PC-9 (cell line): ENCODE measurements around the gene SAMM50. TPM values are rescaled to one million over a fixed set of nuclear protein-coding genes. Genes with fewer than 3 reads are reported as not detected.
A peak's percentile ranks its signal among the peaks of the same experiment; 100 is the strongest.

Experiments
- BruUV-seq: library from RNA; stranded (reverse); fragments of 400-500 nt; replicated peaks from 2 replicates; lab custom pipeline; 2021; lab: Mats Ljungman, UMichigan
- CTCF ChIA-PET: fragments of 300-600 bp; sonication (Branson Sonifier 250); formaldehyde crosslinking; loops from one replicate; lab custom pipeline; 2022; ENCODE audit warnings: antibody characterized with exemption; lab: Charles Lee
- POLR2A ChIA-PET: fragments of 300-600 bp; sonication (Branson Sonifier 250); formaldehyde crosslinking; loops from one replicate; lab custom pipeline; 2022; ENCODE audit warnings: antibody characterized with exemption; ENCODE audit not compliant: unreplicated experiment; lab: Charles Lee
- DNase-seq, 2 experiments: peaks; one replicate each; pipeline versions ENCODE4 v3.0.0 to v3.0.0-alpha.2; 2015 to 2022; ENCODE audit warnings: mixed read lengths in 1 of 2
- H2AFZ ChIP-seq: fragments of 200-600 bp; sonication (generic); 2 replicates; pipeline ENCODE4 v1.8.1; 2017; ENCODE audit warnings: antibody characterized with exemption
- H3F3A ChIP-seq: fragments of 200-600 bp; sonication (generic); 2 replicates; pipeline ENCODE4 v1.8.1; 2017; ENCODE audit warnings: antibody characterized with exemption, mild to moderate bottlenecking, low read depth; ENCODE audit not compliant: insufficient read depth
- H3K27ac ChIP-seq: fragments of 200-600 bp; sonication (generic); 2 replicates; pipeline ENCODE4 v1.6.1; 2016; ENCODE audit warnings: mixed run types
- H3K27me3 ChIP-seq: fragments of 200-600 bp; sonication (generic); 2 replicates; pipeline ENCODE4 v1.6.1; 2016; ENCODE audit warnings: low read depth, mixed run types; ENCODE audit not compliant: insufficient read depth
- H3K36me3 ChIP-seq: fragments of 200-600 bp; sonication (generic); 2 replicates; pipeline ENCODE4 v1.6.1; 2016; ENCODE audit warnings: low read depth, mixed run types
- H3K4me1 ChIP-seq: fragments of 200-600 bp; sonication (generic); replicated peaks from 2 replicates; pipeline ENCODE4 v1.6.1; 2016; ENCODE audit warnings: mixed run types; ENCODE audit not compliant: insufficient read depth
- H3K4me2 ChIP-seq: fragments of 200-600 bp; sonication (generic); 2 replicates; pipeline ENCODE4 v1.6.1; 2017; ENCODE audit warnings: mixed run types
- H3K4me3 ChIP-seq: fragments of 200-600 bp; sonication (generic); 2 replicates; pipeline ENCODE4 v1.6.1; 2016; ENCODE audit warnings: mixed run types
- H3K79me2 ChIP-seq: fragments of 200-600 bp; sonication (generic); 2 replicates; pipeline ENCODE4 v1.6.1; 2017; ENCODE audit warnings: low read depth, mixed run types
- H3K9me2 ChIP-seq: fragments of 200-600 bp; sonication (generic); 2 replicates; pipeline ENCODE4 v1.8.1; 2017; ENCODE audit warnings: mild to moderate bottlenecking; ENCODE audit not compliant: insufficient read depth
- H3K9me3 ChIP-seq: fragments of 200-600 bp; sonication (generic); 2 replicates; pipeline ENCODE4 v1.8.1; 2016; ENCODE audit warnings: low read depth; ENCODE audit not compliant: insufficient read depth
- H4K20me1 ChIP-seq: fragments of 200-600 bp; sonication (generic); 2 replicates; pipeline ENCODE4 v1.8.1; 2017; ENCODE audit not compliant: insufficient read depth
- CTCF ChIP-seq: fragments of 200-600 bp; sonication (generic); conservative IDR thresholded peaks from 2 replicates; pipeline ENCODE4 v1.6.1; 2017; ENCODE audit warnings: mixed run types, antibody characterized with exemption, mild to moderate bottlenecking, moderate library complexity
- EZH2 ChIP-seq: fragments of 200-600 bp; sonication (generic); IDR thresholded peaks from 2 replicates; pipeline ENCODE4 v1.8.0; 2017; ENCODE audit warnings: antibody characterized with exemption, low read depth
- intact Hi-C: fragments of 100-400 bp; cut with micrococcal nuclease; formaldehyde crosslinking; loops from one replicate; pipeline ENCODE4 v1.10.0; 2022; ENCODE audit not compliant: unreplicated experiment
- total RNA-seq: library from RNA; stranded (reverse); gene quantifications from 2 replicates; pipeline ENCODE4 v1.2.3, GENCODE V29; 2021

SAMM50 gene
- total RNA-seq, 1 experiment from 2014 or later, result 73.9 TPM

- no peaks in the 10 kb centered on the region for H3K79me2 ChIP-seq
- H3K9me3 ChIP-seq, result no peaks in the 10 kb centered on the region
- H2AFZ ChIP-seq, result no peak overlapping the region
- no peaks in the 10 kb centered on the region for H3F3A ChIP-seq
- no peak overlapping the region for H3K27ac ChIP-seq
- CTCF ChIA-PET, result interaction anchor here (0.6 kb wide), 1 partner anchor 137 kb away, joined by 3 read pairs; no protein-coding TSS in a partner anchor
- no TSS peak for BruUV-seq
- H3K4me3 ChIP-seq, result no peak overlapping the region
- H3K4me1 ChIP-seq, result no peaks in the 10 kb centered on the region
- peaks cover 25% of the 10 kb centered on the region; the same call in 1 of the 2 replicates for H3K36me3 ChIP-seq
- POLR2A ChIA-PET, result no interaction called here
- no peaks in the 10 kb centered on the region for H3K27me3 ChIP-seq
- TF ChIP-seq CTCF (no peak), EZH2 (no peak)
- intact Hi-C loops, result no loop called here
- peak in 1 of 2 experiments; percentile 6 for DNase-seq
- H3K4me2 ChIP-seq, result no peak overlapping the region
- H3K9me2 ChIP-seq, result no peaks in the 10 kb centered on the region
- H4K20me1 ChIP-seq, result no peaks in the 10 kb centered on the region
Measured at GRCh38 chr22:43983808-43984207, 28.6 kb downstream of the SAMM50 start.

GRCh38 chr22:43985532-43985931 is 30.3 kb downstream of the SAMM50 start:
- no peaks in the 10 kb centered on the region for H3F3A ChIP-seq
- no peaks in the 10 kb centered on the region for H3K27me3 ChIP-seq
- ChIA-PET POLR2A (no interaction called here), CTCF (interaction anchor here (0.7 kb wide), 2 partner anchors 82 to 100 kb away, joined by 4 to 6 read pairs; no protein-coding TSS in a partner anchor)
- H3K9me2 ChIP-seq, result no peaks in the 10 kb centered on the region
- no peak for DNase-seq
- no peak overlapping the region for H3K27ac ChIP-seq
- H3K9me3 ChIP-seq, result no peaks in the 10 kb centered on the region
- no peak overlapping the region for H3K4me3 ChIP-seq
- no peaks in the 10 kb centered on the region for H3K79me2 ChIP-seq
- no TSS peak for BruUV-seq
- H3K4me1 ChIP-seq, result no peaks in the 10 kb centered on the region
- intact Hi-C loops, result no loop called here
- H4K20me1 ChIP-seq, result no peaks in the 10 kb centered on the region
- no peak overlapping the region for H3K4me2 ChIP-seq
- no peak overlapping the region for H2AFZ ChIP-seq
- no peak for TF ChIP-seq EZH2
- TF ChIP-seq CTCF, result no peak
- peaks cover 33% of the 10 kb centered on the region; the same call in 1 of the 2 replicates for H3K36me3 ChIP-seq

- no peak overlapping the region for H2AFZ ChIP-seq
- H3K9me2 ChIP-seq, result no peaks in the 10 kb centered on the region
- CTCF ChIA-PET, result no interaction called here
- no TSS peak for BruUV-seq
- no peaks in the 10 kb centered on the region for H3K4me1 ChIP-seq
- TF ChIP-seq EZH2, result no peak
- no peak for TF ChIP-seq CTCF
- no peaks in the 10 kb centered on the region for H3K9me3 ChIP-seq
- intact Hi-C loops, result no loop called here
- DNase-seq, result peak in 1 of 2 experiments; percentile 10
- no peaks in the 10 kb centered on the region for H3K27me3 ChIP-seq
- no peaks in the 10 kb centered on the region for H3K79me2 ChIP-seq
- POLR2A ChIA-PET, result no interaction called here
- H3K4me2 ChIP-seq, result no peak overlapping the region
- H4K20me1 ChIP-seq, result no peaks in the 10 kb centered on the region
- no peak overlapping the region for H3K4me3 ChIP-seq
- H3K36me3 ChIP-seq, result peaks cover 33% of the 10 kb centered on the region; the same call in 1 of the 2 replicates
- H3K27ac ChIP-seq, result no peak overlapping the region
- no peaks in the 10 kb centered on the region; the same call in 1 of the 2 replicates for H3F3A ChIP-seq
Measured at GRCh38 chr22:43988116-43988820, 33.0 kb downstream of the SAMM50 start.
